Breast epithelium (tissue), 3 donors: Measurements from ENCODE around the gene PCDHB11.
"Not testable (repeated sequence)": the region's sequence is repeated elsewhere in the genome, so short reads cannot be mapped to it uniquely, and the experiment has no call there.

Source experiments
- CTCF ChIP-seq, 3 donors: fragments of 450-650 bp; IDR thresholded peaks; one replicate each; pipeline ENCODE4 v1.5.1; 2016 to 2017; ENCODE audit warnings: antibody characterized with exemption in 3 of 3, mild to moderate bottlenecking in 3 of 3, moderate library complexity in 3 of 3
- POLR2A ChIP-seq: fragments of 450-650 bp; IDR thresholded peaks from one replicate; pipeline ENCODE4 v1.6.1; 2016; ENCODE audit warnings: antibody characterized with exemption, mild to moderate bottlenecking, moderate library complexity
- POLR2AphosphoS5 ChIP-seq, 3 donors: sonication (generic); formaldehyde crosslinking; IDR thresholded peaks; one replicate each; pipeline ENCODE4 v1.6.1; 2017; ENCODE audit warnings: antibody characterized with exemption in 3 of 3

- TF ChIP-seq CTCF (IDR thresholded peaks at IDR 0.05); POLR2A; POLR2AphosphoS5 (IDR thresholded peaks at IDR 0.05): not testable (repeated sequence)
Measured at GRCh38 chr5:141210281-141210680, 10.9 kb downstream of the PCDHB11 start.
